Heart left ventricle (tissue), 16 donors: ENCODE results near the gene TP53I3. TPM values are rescaled to one million over a fixed set of nuclear protein-coding genes. Genes with fewer than 3 reads are reported as not detected.
"Not testable (repeated sequence)": the region's sequence is repeated elsewhere in the genome, so short reads cannot be mapped to it uniquely, and the experiment has no call there.

Source experiments
- ATAC-seq, 4 donors: fragments of 200-7000 bp; cut with Tn5 transposase; one replicate each; pipeline ENCODE4 v1.9.1; 2020 to 2022; ENCODE audit warnings: moderate library complexity in 4 of 4, mild to moderate bottlenecking in 3 of 4, moderate number of reproducible peaks in 1 of 4
- DNase-seq, 5 donors: peaks; one replicate each; pipeline ENCODE4 v3.0.0-alpha.2; 2020
- H3K27ac ChIP-seq, 12 donors: fragments of 200-600 bp; sonication (generic) in 4 of 12; one replicate each; pipeline versions ENCODE4 v1.5.0 to v1.8.0; 2016 to 2022; ENCODE audit warnings: mild to moderate bottlenecking in 2 of 12
- H3K27me3 ChIP-seq, 9 donors: fragments of 200-600 bp; sonication (generic) in 2 of 9; one replicate each; pipeline versions ENCODE4 v1.5.1 to v1.8.0; 2016 to 2022; ENCODE audit warnings: mild to moderate bottlenecking in 3 of 9
- H3K36me3 ChIP-seq, 9 donors: fragments of 200-600 bp; sonication (generic) in 2 of 9; one replicate each; pipeline versions ENCODE4 v1.5.0 to v1.8.0; 2018 to 2022; ENCODE audit warnings: mild to moderate bottlenecking in 2 of 9
- H3K4me1 ChIP-seq, 12 donors: fragments of 200-600 bp; sonication (generic) in 4 of 12; one replicate each; pipeline versions ENCODE4 v1.5.0 to v1.8.0; 2016 to 2022; ENCODE audit warnings: mild to moderate bottlenecking in 3 of 12
- H3K4me3 ChIP-seq, 12 donors: fragments of 200-600 bp; sonication (generic) in 4 of 12; one replicate each; pipeline versions ENCODE4 v1.5.0 to v1.8.0; 2017 to 2022; ENCODE audit warnings: mild to moderate bottlenecking in 9 of 12, moderate library complexity in 4 of 12
- H3K9me3 ChIP-seq, 12 donors: fragments of 200-600 bp; sonication (generic) in 4 of 12; one replicate each; pipeline versions ENCODE4 v1.5.0 to v1.8.0; 2016 to 2022; ENCODE audit warnings: mild to moderate bottlenecking in 1 of 12
- POLR2A ChIP-seq, 2 donors: fragments of 450-650 bp; IDR thresholded peaks; one replicate each; pipeline ENCODE4 v1.6.1; 2017; ENCODE audit warnings: antibody characterized with exemption in 2 of 2, mild to moderate bottlenecking in 2 of 2, moderate library complexity in 2 of 2
- WGBS, 4 donors: extraction: QIAGEN DNeasy Blood & Tissue Kit in 2 of 4; methylation state at CpG; one replicate each; pipeline versions ENCODE4 v1.1.5 to v1.1.7; 2013 to 2018; 5-methylcytosine and 5-hydroxymethylcytosine counted together
- intact Hi-C, 10 donors: fragments of 100-400 bp; cut with DNase I; formaldehyde crosslinking; loops; one replicate each; pipeline versions ENCODE4 v1.11.1 to v1.14.2; 2022
- polyA plus RNA-seq, 2 donors: library from polyadenylated mRNA; stranded (reverse); fragments of 200-250 nt; gene quantifications; one replicate each; pipeline ENCODE4 v1.2.3, GENCODE V29; 2013
- total RNA-seq, 9 donors: library from RNA; depleted of rRNA in 2 of 9; stranded (reverse); fragments of >200 nt in 2 of 9; fragmentation: NEBNext Ultra II Directional in 3 of 9; extraction: Animal tissue kit (Norgen Biotek cat#: 25700) in 3 of 9; gene quantifications; one replicate each; pipeline versions ENCODE4 v1.1.0 to v1.2.4, GENCODE V29; 2016 to 2023
- TF ChIP-seq, protein P1 (sequence below), 12 donors: fragments of 200-600 bp; sonication (generic) in 4 of 12; IDR thresholded peaks; one replicate each; pipeline versions ENCODE4 v1.5.0 to v1.8.0; 2018 to 2022; ENCODE audit warnings: antibody characterized with exemption in 12 of 12, mild to moderate bottlenecking in 5 of 12
- donor health status: ischemic (EF 13 %, LVEDD 7.1; RV severe dilation, severe dysfunction).
- donor health status: healthy with polysubstance abuse.
- donor health status: DM: no; HTN: yes; CAD: no.
- donor health status: DM: no; HTN: no; CAD: no.
- donor health status: ischemic (EF 25% LVEDD 6.9; RV normal size, moderate dysfunction).
- donor health status: ischemic (EF 25% LVEDD 5.7; RV mildly dilated, moderate dysfunction).
- donor health status: healthy.
- donor health status: DM: yes; HTN: yes; CAD: no.
- donor health status: ischemic (EF 35%, LVEDD 5.7; RV mildly dilated, moderate dysfunction).
- donor health status: nonischemic (EF 11% LVEDD 7.7; RV severe dilation, severe dysfunction).
- donor health status: DM: yes; HTN: yes; CAD: no.
- donor health status: PGD.
- donor health status: ischemic (EF 29% LVEDD 5.4; RV normal size, mild dysfunction).
- donor health status: nonischemic (EF 23%, LVEDD 6.1; RV moderate dilation, normal function).

The TP53I3 gene
- total and polyA plus RNA-seq, 11 donors = 4.7 to 23.3 (median 13.9) TPM

DNA sequence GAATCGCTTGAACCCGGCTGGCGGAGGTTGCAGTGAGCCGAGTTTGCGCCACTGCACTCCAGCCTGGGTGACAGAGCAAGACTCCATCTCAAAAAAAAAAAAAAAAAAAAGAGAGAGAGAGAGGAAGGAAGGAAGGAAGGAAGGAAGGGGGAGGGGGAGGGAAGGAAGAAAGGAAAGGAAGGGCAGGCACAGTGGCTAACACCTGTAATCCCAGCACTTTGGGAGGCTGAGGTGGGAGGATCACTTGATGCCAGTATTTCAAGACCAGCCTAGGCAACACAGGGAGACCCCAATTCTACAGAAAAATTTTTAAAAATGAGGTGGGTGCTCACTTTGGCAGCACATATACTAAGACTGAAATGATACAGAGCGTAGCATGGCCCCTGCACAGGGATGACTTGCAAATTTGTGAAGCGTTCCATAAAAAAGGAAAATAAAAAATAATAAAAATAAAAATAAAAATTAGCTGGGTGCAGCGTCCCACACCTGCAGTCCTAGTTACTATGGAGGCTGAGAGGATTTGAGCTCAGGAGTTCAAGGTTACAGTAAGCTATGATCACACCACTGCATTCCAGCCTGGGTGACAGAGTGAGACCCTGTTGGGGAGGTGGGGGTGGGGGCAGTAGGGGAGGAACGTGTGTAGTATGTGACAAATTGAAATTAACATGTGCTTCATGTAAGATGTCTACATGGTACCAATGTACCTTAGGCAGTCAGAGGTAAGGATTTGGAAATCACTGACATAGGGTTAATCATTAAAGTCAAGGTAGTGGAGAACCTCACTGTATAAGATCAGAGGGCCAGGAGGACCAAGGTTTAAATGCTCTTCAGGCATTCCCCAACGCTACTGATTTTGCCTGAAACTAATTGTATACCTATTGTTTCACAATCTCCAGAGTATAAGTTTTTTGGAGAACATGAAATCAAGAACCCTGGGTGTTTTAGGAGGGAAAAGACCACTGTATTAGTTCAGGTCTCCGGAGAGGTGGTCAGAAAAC is 38.8 kb downstream of the TP53I3 start:
- Histone ChIP-seq H3K9me3 (no peaks in the 10 kb centered on the region), H3K27me3 (no peaks in the 10 kb centered on the region), H3K4me1 (peaks cover 0 to 39% (median 19%) of the 10 kb centered on the region in 12 donors), H3K4me3 (peak overlapping the region in 6 of 12 donors; percentile 65 to 81 (median 72)), H3K27ac (no peak overlapping the region), H3K36me3 (no peaks in the 10 kb centered on the region)
- intact Hi-C loops = loop anchor here in 4 of 10 donors (2.0 to 10.0 kb wide), 5 partner anchors 31 to 119 kb away; partner anchors contain the start of genes ATAD2B (in 1 of the 4), SF3B6 (in 1 of the 4), TP53I3 (in 1 of the 4) and UBXN2A (in 1 of the 4)
- no peak for ATAC-seq
- no peak for TF ChIP-seq POLR2A (IDR thresholded peaks at IDR 0.05)
- TF ChIP-seq, protein P1, sequence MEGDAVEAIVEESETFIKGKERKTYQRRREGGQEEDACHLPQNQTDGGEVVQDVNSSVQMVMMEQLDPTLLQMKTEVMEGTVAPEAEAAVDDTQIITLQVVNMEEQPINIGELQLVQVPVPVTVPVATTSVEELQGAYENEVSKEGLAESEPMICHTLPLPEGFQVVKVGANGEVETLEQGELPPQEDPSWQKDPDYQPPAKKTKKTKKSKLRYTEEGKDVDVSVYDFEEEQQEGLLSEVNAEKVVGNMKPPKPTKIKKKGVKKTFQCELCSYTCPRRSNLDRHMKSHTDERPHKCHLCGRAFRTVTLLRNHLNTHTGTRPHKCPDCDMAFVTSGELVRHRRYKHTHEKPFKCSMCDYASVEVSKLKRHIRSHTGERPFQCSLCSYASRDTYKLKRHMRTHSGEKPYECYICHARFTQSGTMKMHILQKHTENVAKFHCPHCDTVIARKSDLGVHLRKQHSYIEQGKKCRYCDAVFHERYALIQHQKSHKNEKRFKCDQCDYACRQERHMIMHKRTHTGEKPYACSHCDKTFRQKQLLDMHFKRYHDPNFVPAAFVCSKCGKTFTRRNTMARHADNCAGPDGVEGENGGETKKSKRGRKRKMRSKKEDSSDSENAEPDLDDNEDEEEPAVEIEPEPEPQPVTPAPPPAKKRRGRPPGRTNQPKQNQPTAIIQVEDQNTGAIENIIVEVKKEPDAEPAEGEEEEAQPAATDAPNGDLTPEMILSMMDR (IDR thresholded peaks at IDR 0.05) = no peak
- 76 to 84% (median 82%) methylated on average over 11 of the region's 11 CpGs for WGBS, 4 donors
- no peak for DNase-seq

DNA sequence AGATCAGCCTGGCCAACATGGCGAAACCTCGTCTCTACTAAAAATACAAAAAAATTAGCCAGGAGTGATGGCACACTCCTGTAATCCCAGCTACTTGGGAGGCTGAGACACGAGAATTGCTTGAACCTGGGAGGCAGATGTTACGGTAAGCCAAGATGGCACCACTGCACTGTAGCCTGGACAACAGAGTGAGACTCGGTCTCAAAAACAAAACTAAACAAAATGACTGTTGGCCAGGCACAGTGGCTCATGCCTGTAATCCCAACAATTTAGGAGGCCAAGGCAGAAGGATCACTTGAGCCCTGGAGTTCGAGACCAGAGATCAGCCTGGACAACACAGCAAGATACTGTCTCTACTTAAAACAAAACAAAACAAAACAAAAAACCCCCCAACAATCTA is 41.5 kb downstream of the TP53I3 start:
- WGBS, 4 donors = 91 to 99% (median 96%) methylated on average over 6 of the region's 6 CpGs
- not testable (repeated sequence) for H3K27ac ChIP-seq, H3K4me3 ChIP-seq, H3K27me3 ChIP-seq, DNase-seq, ATAC-seq, H3K9me3 ChIP-seq
- H3K4me1 ChIP-seq = peaks cover 0 to 19% (median 11%) of the 10 kb centered on the region in 12 donors
- H3K36me3 ChIP-seq = peaks cover 0 to 22% (median 13%) of the 10 kb centered on the region in 9 donors
- intact Hi-C loops = loop anchor here in 2 of 10 donors (10.0 kb wide), 2 partner anchors 98 to 108 kb away; partner anchors contain the start of gene UBXN2A (in 1 of the 2)

DNA sequence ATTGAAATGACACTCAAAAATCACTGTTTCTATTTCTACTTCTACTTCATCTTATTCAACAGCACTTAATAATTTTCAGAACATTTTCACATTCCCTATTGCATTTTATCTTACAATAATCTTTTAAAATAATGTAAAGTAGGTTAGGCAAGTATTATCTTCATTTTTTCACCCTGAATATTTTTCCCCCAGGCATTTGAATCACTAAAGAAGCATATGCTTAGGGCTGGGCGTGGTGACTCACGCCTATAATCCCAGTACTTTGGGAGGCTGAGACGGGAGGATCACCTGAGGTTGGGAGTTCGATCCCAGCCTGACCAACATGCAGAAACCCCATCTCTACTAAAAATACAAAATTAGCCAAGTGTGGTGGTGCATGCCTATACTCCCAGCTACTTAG is 44.1 kb downstream of the TP53I3 start:
- Histone ChIP-seq H3K27ac (no peak overlapping the region), H3K27me3 (no peaks in the 10 kb centered on the region), H3K36me3 (peaks cover 0 to 48% (median 33%) of the 10 kb centered on the region in 9 donors), H3K4me3 (no peak overlapping the region), H3K9me3 (no peaks in the 10 kb centered on the region), H3K4me1 (peaks cover 0 to under 1% (median 0%) of the 10 kb centered on the region in 12 donors)
- WGBS, 4 donors = 87 to 98% (median 97%) methylated on average over 4 of the region's 4 CpGs
- no peak for DNase-seq
- intact Hi-C loops = loop anchor here in 2 of 10 donors (10.0 kb wide), 2 partner anchors 96 to 106 kb away; partner anchors contain the start of gene UBXN2A (in 1 of the 2)
- TF ChIP-seq POLR2A (IDR thresholded peaks at IDR 0.05) = no peak
- TF ChIP-seq, protein P1 (IDR thresholded peaks at IDR 0.05) = no peak
- ATAC-seq = no peak

DNA sequence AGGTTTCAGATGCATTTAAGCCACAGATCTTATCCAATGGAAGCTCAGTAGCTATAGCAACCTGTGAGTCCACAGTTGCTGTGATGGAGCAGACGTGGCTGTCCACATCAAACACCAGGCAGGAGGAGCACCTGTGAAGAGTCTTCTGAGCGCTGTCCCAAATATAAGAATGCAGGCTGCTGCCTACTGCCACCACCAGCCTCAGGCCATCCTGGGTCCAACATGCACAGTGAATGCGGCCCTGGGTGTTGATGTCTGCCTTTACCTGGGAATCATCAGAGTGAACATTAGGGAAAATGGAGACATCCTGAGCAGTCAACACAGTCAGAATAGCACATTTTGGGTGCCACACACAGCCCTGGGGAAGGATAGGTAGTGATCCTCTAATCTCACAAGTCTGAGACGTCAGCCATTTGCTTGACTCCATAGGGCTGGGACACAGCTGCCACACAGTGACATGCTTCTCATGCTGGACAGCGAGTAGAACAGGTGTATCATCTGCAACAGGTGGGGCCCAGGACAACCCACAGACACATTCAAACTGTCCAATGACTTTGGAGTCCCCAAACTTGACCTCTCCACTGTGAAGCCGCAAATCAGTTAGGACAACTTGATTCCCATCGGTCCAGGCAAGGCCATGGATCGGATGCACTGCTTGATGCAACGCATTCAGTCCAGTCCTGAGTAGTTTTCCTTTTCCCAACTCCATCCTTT is 45.7 kb downstream of the TP53I3 start:
- Histone ChIP-seq H3K27ac (no peak overlapping the region), H3K4me3 (no peak overlapping the region), H3K36me3 (peaks cover 0 to 48% (median 33%) of the 10 kb centered on the region in 9 donors), H3K4me1 (no peaks in the 10 kb centered on the region), H3K27me3 (no peaks in the 10 kb centered on the region), H3K9me3 (no peaks in the 10 kb centered on the region)
- WGBS, 4 donors = 92 to 97% (median 95%) methylated on average over 7 to 9 of the region's 9 CpGs
- intact Hi-C loops = no loop called here
- TF ChIP-seq POLR2A (IDR thresholded peaks at IDR 0.05) = no peak
- TF ChIP-seq, protein P1 (IDR thresholded peaks at IDR 0.05) = no peak
- ATAC-seq = no peak
- no peak for DNase-seq

Other genes starting within 250 kb of the TP53I3 start
- gene ATAD2B, start 157.7 kb downstream of the TP53I3 start, total RNA-seq = 10 to 100 TPM in 2 of 9 donors, 1 to 10 TPM in 7; 5.0 to 13.3 (median 8.3) TPM
- 1 to 10 TPM; 2.8 to 3.4 TPM for gene ATAD2B, start 157.7 kb downstream of the TP53I3 start, polyA plus RNA-seq
- 10 to 100 TPM; 15.8 to 24.0 (median 19.6) TPM for gene UBXN2A, start 144.4 kb downstream of the TP53I3 start, total RNA-seq
- 10 to 100 TPM in 1 of 2 donors, 1 to 10 TPM in 1; 9.6 to 12.7 TPM for gene UBXN2A, start 144.4 kb downstream of the TP53I3 start, polyA plus RNA-seq
- under 1 TPM in 2 of 9 donors, not detected in 7; 0.09 to 0.19 TPM for gene MFSD2B, start 74.7 kb downstream of the TP53I3 start, total RNA-seq
- under 1 TPM in 1 of 2 donors, not detected in 1; 0.01 TPM for gene MFSD2B, start 74.7 kb downstream of the TP53I3 start, polyA plus RNA-seq
- gene WDCP, start 37.4 kb downstream of the TP53I3 start, total RNA-seq = 1 to 10 TPM; 4.9 to 9.8 (median 6.1) TPM
- gene WDCP, start 37.4 kb downstream of the TP53I3 start, polyA plus RNA-seq = 1 to 10 TPM; 1.9 to 4.8 TPM
- 1 to 10 TPM; 1.4 to 7.6 (median 2.6) TPM for gene FKBP1B, start 35.1 kb downstream of the TP53I3 start, total RNA-seq
- gene FKBP1B, start 35.1 kb downstream of the TP53I3 start, polyA plus RNA-seq = 1 to 10 TPM; 1.9 to 4.7 TPM
- 10 to 100 TPM; 49.7 to 89.6 (median 58.4) TPM for gene SF3B6, start 8.5 kb downstream of the TP53I3 start, total RNA-seq
- 100 to 1,000 TPM in 1 of 2 donors, 10 to 100 TPM in 1; 37.4 to 121 TPM for gene SF3B6, start 8.5 kb downstream of the TP53I3 start, polyA plus RNA-seq
- gene PFN4, start 38.5 kb upstream of the TP53I3 start, total RNA-seq = under 1 TPM in 5 of 9 donors, not detected in 4; 0.50 to 0.76 (median 0.59) TPM
- 1 to 10 TPM in 1 of 2 donors, under 1 TPM in 1; 0.14 to 2.1 TPM for gene PFN4, start 38.5 kb upstream of the TP53I3 start, polyA plus RNA-seq
- 10 to 100 TPM; 11.1 to 36.9 (median 21.2) TPM for gene FAM228B, start 38.6 kb upstream of the TP53I3 start, total RNA-seq
- 10 to 100 TPM in 1 of 2 donors, 1 to 10 TPM in 1; 5.4 to 31.9 TPM for gene FAM228B, start 38.6 kb upstream of the TP53I3 start, polyA plus RNA-seq
- gene FAM228A, start 90.2 kb upstream of the TP53I3 start, total RNA-seq = 1 to 10 TPM in 2 of 9 donors, under 1 TPM in 4, not detected in 3; 0.19 to 1.9 (median 0.84) TPM
- under 1 TPM; 0.29 to 0.50 TPM for gene FAM228A, start 90.2 kb upstream of the TP53I3 start, polyA plus RNA-seq